GM19455 (cell line): ENCODE measurements around the gene MSN.
"Not testable (repeated sequence)": the region's sequence is repeated elsewhere in the genome, so short reads cannot be mapped to it uniquely, and the experiment has no call there.

ENCODE experiments used
- ATAC-seq: cut with Tn5 transposase; IDR thresholded peaks from one replicate; pipeline ENCODE4 v1.9.1; 2021; ENCODE audit not compliant: unreplicated experiment

The MSN gene

GRCh38 chrX:65667503-65668376, at the start of gene MSN:
TSS of gene MSN (plus strand) at chrX:65667654. CDS start at chrX:65667842, 188 bp downstream.
- ATAC-seq: peak; percentile 88

GRCh38 chrX:65620096-65620705, 47.3 kb upstream of the MSN start:
- ATAC-seq: not testable (repeated sequence)

GRCh38 chrX:65630771-65631170, 36.7 kb upstream of the MSN start:
- no peak for ATAC-seq

DNA sequence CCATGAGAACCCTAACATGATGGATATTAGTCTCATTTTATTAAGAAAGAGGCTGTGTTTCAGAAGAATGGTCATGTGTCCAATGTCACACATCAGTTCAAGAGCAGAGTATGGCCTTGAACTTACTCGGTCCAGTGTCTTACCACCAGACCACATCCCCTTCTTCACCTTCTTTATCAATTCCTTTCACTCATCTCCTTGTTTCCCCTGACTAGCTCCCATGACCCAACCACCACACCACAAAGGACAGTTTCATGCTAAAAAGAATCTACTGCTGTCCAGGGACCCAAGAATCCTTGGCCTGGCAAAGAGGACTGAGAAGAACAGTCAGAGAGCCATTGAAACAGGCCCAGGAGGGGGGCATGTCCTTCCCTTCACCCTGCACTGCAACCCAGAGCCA, 33.6 kb upstream of the MSN start:
- no peak for ATAC-seq

GRCh38 chrX:65634732-65635131, 32.7 kb upstream of the MSN start:
- no peak for ATAC-seq

GRCh38 chrX:65635378-65635777, 32.1 kb upstream of the MSN start:
- no peak for ATAC-seq

- no peak for ATAC-seq
Measured at GRCh38 chrX:65635822-65636221, 31.6 kb upstream of the MSN start.

DNA sequence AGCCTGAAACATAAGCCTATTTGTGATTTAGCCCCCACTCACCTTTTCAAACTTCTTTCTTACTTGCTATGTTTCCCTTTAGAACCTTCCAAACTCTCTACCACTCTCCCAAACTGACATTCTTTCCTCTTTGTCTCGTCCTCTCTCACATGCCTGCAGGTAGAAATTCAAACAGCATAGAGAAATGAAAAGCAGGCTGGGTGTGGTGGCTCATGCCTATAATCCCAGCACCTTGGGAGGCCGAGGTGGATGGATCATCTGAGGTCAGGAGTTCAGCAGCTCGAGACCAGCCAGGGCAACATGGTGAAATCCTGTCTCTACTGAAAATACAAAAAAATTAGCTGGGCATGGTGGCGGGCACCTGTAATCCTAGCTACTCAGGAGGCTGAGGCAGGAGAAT, 31.2 kb upstream of the MSN start:
- ATAC-seq: not testable (repeated sequence)

GRCh38 chrX:65637335-65637734, 30.1 kb upstream of the MSN start:
- ATAC-seq: no peak

DNA sequence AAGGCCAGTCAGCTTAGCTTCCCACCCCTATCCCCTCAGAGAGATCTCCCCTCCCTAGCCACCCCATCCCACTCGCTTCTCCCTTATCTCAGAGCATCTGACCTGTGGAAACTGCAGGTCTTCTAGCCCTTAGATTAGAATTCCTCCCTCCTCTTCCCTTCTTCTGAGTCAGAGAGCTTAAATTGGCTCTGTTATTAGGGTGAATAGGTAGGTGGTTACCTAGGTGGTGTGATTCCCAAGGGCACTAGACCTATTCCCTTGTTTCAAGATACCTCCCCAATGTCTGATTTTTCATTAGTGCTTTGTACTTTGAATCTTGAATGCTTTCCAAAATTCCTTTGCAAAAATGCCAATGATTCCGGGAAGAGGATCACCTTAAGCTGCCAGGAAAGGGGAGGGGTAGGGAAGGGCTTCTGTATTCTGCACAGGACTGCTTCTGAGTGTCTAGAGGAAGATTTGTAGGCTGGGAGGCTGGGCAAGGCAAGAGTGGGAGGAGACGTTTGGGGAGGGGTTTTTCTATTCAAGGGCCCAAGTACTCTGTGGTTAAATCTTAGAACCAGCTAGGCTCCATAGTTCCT, 24.5 kb upstream of the MSN start:
- no peak for ATAC-seq

DNA sequence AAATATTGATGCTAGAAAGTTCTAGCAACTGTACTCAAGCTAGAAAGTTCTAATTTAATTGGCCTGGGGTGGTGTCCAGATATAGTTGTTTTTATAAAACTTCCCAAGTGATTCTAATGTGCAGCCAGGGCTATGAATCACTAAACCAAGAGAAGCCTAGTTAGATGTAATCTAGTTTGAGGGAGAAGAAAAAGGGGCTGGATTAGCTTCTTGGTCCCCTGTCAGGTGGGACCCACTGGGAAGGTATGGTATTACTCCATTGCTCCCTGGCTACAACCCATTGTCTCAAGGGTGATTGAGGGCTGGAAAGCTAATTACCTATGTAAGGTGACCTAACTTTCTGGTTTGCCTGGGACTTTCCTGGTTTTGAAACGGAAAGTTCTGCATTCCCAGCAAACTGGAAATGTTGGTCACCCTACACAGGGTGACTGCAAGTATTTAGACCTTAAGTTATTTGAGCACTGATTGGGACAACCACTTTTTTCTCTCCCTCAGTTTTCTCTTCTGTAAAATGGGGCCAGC, 23.9 kb upstream of the MSN start:
- ATAC-seq: no peak

DNA sequence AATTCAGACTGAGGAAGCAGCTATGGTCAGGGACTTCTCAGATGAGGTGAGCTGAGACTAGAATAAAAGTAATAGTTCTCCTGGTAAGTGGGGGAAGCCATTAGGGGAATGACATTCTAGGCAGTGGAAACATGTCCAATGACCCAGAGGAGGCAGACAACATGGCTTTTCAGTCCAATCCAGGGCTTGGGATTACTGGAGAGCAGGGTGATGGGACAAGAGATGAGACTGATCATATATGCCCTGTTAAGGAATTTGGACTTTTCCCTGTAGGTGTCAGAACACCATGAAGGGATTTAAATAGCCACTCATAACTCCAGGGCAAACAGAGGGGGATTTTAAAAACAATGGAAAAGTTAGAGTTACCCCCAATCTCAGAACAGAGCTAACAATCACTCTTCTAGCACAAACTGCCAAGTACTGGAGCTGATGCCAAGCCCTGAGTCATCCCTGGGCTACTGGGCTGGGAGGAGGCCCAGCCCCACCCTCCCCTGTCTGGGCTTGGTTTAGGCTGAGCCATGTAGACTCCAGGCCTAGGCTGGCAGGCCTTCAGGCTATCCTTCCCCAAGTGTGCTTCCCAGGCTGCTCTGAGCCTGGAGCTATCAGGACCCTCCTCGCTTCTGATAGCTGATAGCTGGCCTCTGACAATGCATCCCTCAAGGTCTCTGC, 22.7 kb upstream of the MSN start:
- ATAC-seq: no peak

DNA sequence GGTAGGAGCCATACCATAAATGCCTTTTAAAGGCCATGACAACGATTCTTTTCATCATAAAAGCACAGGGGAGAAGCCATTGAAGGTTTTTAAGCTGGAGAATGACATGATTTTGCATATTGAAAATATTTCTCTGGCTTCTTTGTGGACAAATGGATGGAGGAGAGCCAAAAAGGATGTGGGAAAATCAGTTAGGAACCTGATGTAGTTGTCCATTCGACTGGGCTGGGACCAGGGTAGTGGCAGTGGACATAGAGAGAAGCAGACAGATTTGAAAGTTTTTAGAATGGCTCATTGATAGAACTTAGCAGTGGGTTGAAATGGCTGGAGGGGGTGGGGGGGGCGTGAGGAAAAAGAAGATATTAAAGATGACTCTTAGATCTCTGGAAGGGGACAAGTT, 19.7 kb upstream of the MSN start:
- no peak for ATAC-seq

GRCh38 chrX:65652098-65652497, 15.4 kb upstream of the MSN start:
- ATAC-seq: no peak

GRCh38 chrX:65657009-65657441, 10.4 kb upstream of the MSN start:
- ATAC-seq: not testable (repeated sequence)

GRCh38 chrX:65657659-65658058, 9.8 kb upstream of the MSN start:
- ATAC-seq: no peak

GRCh38 chrX:65658229-65658628, 9.2 kb upstream of the MSN start:
- ATAC-seq: no peak

- ATAC-seq: no peak
Measured at GRCh38 chrX:65667157-65667502, 324 bp upstream of the MSN start.

- no peak for ATAC-seq
Measured at GRCh38 chrX:65668377-65669310, 1.2 kb downstream of the MSN start.

GRCh38 chrX:65671286-65671685, 3.8 kb downstream of the MSN start:
- ATAC-seq: no peak
